ENCODE data around the gene CCDC77. TPM values are rescaled to one million over a fixed set of nuclear protein-coding genes. Genes with fewer than 3 reads are reported as not detected.

CCDC77 gene
- total RNA-seq, 2 experiments from 2014 or later: 5.3 to 7.8 TPM

DNA sequence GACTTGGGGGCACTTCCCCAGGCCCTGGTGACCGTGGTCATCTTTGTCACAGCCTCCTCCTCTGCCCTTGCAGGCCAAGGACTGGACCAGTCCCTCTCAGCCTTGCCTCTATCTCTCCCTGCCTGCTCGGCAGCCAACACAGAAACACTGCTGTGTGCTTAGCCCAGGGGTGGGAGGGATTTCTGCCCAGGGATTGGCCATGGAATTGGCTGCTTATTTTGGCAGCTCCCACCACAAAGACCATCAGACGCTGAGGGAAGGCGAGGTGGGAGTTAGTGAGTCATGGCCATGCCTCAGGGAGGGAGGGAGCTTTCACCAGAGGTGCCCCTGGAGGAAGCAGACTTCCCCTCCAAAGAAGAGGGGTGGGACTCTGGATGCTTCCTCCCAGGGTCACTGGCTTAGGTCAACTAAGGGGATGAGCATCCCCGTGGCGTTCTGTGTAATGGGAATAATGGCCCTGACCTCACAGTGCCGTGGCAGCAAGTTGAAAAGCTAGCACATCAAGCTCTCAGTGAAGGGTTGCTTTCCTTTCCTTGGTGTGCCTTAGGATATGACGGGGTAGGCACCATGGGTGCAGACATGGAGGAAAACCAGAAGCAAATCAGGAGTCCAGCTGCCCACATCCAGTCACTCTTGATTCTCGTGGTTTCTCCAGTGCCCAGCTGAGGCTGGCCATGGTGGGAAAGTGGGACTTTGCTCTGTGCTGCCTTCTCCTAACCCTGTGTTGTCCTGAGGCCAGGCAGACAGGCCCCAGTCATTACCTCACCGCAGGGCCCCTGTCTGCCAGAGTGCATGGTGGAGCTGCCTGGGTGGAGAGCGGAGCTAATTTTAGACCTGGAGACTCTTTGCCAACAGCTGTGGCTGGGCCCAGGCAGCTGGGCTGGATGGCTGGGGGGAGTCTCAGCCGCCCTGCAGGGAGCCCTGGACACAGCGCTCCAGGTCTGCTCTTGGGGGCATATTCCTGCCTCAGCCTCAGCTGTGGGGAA is 79.7 kb downstream of the CCDC77 start:
- H3K27ac Mint-ChIP-seq: no peak overlapping the region
- H3K27ac ChIP-seq (ENCODE audit: low read depth in 1 of 2, low read length in 2 of 2): no peak overlapping the region
- ATAC-seq (ENCODE audit: poor library complexity): no peak
- no peaks in the 10 kb centered on the region for H3K27me3 ChIP-seq (ENCODE audit: control insufficient read depth in 1 of 2, insufficient read depth in 2 of 2, low read length in 2 of 2)
- no peaks in the 10 kb centered on the region for H3K9me3 Mint-ChIP-seq
- H3K4me1 Mint-ChIP-seq (ENCODE audit: low read depth): no peaks in the 10 kb centered on the region
- no peaks in the 10 kb centered on the region for H3K36me3 Mint-ChIP-seq (ENCODE audit: low read depth)
- peaks cover 41% of the 10 kb centered on the region for H3K27me3 Mint-ChIP-seq
- no peaks in the 10 kb centered on the region for H3K36me3 ChIP-seq (ENCODE audit: insufficient read depth, low read length)
- CTCF ChIA-PET: no interaction called here
- intact Hi-C loops (cut with DNase I, micrococcal nuclease): no loop called here
- no peak overlapping the region for H3K4me3 Mint-ChIP-seq
- no peak overlapping the region for H3K4me3 ChIP-seq (ENCODE audit: low read length)
- no peak for DNase-seq
- TF ChIP-seq, protein P1, sequence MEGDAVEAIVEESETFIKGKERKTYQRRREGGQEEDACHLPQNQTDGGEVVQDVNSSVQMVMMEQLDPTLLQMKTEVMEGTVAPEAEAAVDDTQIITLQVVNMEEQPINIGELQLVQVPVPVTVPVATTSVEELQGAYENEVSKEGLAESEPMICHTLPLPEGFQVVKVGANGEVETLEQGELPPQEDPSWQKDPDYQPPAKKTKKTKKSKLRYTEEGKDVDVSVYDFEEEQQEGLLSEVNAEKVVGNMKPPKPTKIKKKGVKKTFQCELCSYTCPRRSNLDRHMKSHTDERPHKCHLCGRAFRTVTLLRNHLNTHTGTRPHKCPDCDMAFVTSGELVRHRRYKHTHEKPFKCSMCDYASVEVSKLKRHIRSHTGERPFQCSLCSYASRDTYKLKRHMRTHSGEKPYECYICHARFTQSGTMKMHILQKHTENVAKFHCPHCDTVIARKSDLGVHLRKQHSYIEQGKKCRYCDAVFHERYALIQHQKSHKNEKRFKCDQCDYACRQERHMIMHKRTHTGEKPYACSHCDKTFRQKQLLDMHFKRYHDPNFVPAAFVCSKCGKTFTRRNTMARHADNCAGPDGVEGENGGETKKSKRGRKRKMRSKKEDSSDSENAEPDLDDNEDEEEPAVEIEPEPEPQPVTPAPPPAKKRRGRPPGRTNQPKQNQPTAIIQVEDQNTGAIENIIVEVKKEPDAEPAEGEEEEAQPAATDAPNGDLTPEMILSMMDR (IDR thresholded peaks at IDR 0.05): no peak
- POLR2A ChIA-PET: no interaction called here
- peaks cover 0 to under 1% of the 10 kb centered on the region in 2 experiments for H3K9me3 ChIP-seq (ENCODE audit: control insufficient read depth in 1 of 2, insufficient read depth in 1 of 2, low read length in 2 of 2)
- H3K4me1 ChIP-seq (ENCODE audit: insufficient read depth, low read length): no peaks in the 10 kb centered on the region

DNA sequence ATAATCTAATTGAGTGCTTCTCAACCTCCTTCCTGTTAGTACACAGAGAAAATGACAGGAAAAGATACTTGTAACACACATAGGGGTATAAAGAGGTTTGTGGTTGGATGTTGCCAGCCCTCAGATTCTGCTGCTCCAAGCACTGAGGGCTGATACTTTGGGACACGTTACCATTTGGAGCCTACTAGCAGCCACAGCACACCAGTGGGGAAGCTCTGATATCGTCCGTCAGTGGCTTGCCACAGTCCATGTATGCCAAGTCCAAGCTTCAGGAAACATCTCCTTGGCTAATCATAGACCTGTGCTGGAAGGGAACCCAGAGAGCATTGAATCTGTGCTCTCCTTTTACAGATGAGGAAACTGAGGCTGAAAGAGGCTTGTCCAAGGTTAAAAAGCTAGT is 80.6 kb downstream of the CCDC77 start:
- Mint-ChIP-seq H3K36me3 (ENCODE audit: low read depth) (peaks cover 2% of the 10 kb centered on the region), H3K4me1 (ENCODE audit: low read depth) (no peaks in the 10 kb centered on the region), H3K9me3 (no peaks in the 10 kb centered on the region), H3K4me3 (no peak overlapping the region), H3K27me3 (peaks cover 38% of the 10 kb centered on the region), H3K27ac (no peak overlapping the region)
- no peaks in the 10 kb centered on the region for H3K36me3 ChIP-seq (ENCODE audit: insufficient read depth, low read length)
- H3K27me3 ChIP-seq (ENCODE audit: control insufficient read depth in 1 of 2, insufficient read depth in 2 of 2, low read length in 2 of 2): no peaks in the 10 kb centered on the region
- no peak overlapping the region for H3K4me3 ChIP-seq (ENCODE audit: low read length)
- no peak overlapping the region for H3K27ac ChIP-seq (ENCODE audit: low read depth in 1 of 2, low read length in 2 of 2)
- TF ChIP-seq, protein P1 (IDR thresholded peaks at IDR 0.05): no peak
- ATAC-seq (ENCODE audit: poor library complexity) (no peak), DNase-seq (no peak)
- peaks cover 0 to 4% of the 10 kb centered on the region in 2 experiments for H3K9me3 ChIP-seq (ENCODE audit: control insufficient read depth in 1 of 2, insufficient read depth in 1 of 2, low read length in 2 of 2)
- intact Hi-C loops (cut with DNase I, micrococcal nuclease): no loop called here
- no peaks in the 10 kb centered on the region for H3K4me1 ChIP-seq (ENCODE audit: insufficient read depth, low read length)
- ChIA-PET CTCF (no interaction called here), POLR2A (no interaction called here)

DNA sequence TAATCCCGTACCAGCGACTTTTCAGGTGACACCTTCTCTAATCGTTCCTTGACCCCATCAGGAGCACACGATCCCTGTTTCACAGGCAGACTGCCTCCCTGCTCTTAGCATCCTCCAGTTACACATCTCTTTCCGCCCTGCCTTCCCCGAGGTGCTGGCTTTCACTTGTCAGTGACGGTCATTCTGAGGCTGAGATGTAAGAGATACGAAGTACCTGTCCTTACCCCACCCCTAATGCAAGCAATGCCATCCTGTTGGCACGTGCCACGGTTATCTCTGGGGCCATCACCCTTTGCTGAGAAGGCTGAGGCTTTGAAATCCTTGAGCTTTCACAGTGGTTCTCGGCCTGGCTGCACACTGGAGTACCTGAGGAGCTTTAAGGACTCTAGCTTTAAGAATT is 82.7 kb downstream of the CCDC77 start:
- DNase-seq (no peak), ATAC-seq (ENCODE audit: poor library complexity) (no peak)
- TF ChIP-seq, protein P1 (IDR thresholded peaks at IDR 0.05): no peak
- Mint-ChIP-seq H3K9me3 (peaks cover 3% of the 10 kb centered on the region), H3K36me3 (ENCODE audit: low read depth) (peaks cover 9% of the 10 kb centered on the region), H3K27me3 (peaks cover 27% of the 10 kb centered on the region), H3K27ac (no peak overlapping the region), H3K4me1 (ENCODE audit: low read depth) (no peaks in the 10 kb centered on the region), H3K4me3 (no peak overlapping the region)
- ChIA-PET POLR2A (no interaction called here), CTCF (no interaction called here)
- Histone ChIP-seq H3K4me3 (ENCODE audit: low read length) (no peak overlapping the region), H3K27me3 (ENCODE audit: control insufficient read depth in 1 of 2, insufficient read depth in 2 of 2, low read length in 2 of 2) (no peaks in the 10 kb centered on the region), H3K4me1 (ENCODE audit: insufficient read depth, low read length) (no peaks in the 10 kb centered on the region), H3K36me3 (ENCODE audit: insufficient read depth, low read length) (no peaks in the 10 kb centered on the region), H3K27ac (ENCODE audit: low read depth in 1 of 2, low read length in 2 of 2) (no peak overlapping the region), H3K9me3 (ENCODE audit: control insufficient read depth in 1 of 2, insufficient read depth in 1 of 2, low read length in 2 of 2) (peaks cover 0 to 11% of the 10 kb centered on the region in 2 experiments)
- intact Hi-C loops (cut with DNase I, micrococcal nuclease): no loop called here
